GM21526 (cell line): ENCODE results near the gene AOC2.
"Not testable (repeated sequence)": the region's sequence is repeated elsewhere in the genome, so short reads cannot be mapped to it uniquely, and the experiment has no call there.

Source experiments
- ATAC-seq: cut with Tn5 transposase; IDR thresholded peaks from one replicate; pipeline ENCODE4 v1.9.1; 2021; ENCODE audit warnings: moderate library complexity; ENCODE audit not compliant: unreplicated experiment, low FRiP score

The AOC2 gene

DNA sequence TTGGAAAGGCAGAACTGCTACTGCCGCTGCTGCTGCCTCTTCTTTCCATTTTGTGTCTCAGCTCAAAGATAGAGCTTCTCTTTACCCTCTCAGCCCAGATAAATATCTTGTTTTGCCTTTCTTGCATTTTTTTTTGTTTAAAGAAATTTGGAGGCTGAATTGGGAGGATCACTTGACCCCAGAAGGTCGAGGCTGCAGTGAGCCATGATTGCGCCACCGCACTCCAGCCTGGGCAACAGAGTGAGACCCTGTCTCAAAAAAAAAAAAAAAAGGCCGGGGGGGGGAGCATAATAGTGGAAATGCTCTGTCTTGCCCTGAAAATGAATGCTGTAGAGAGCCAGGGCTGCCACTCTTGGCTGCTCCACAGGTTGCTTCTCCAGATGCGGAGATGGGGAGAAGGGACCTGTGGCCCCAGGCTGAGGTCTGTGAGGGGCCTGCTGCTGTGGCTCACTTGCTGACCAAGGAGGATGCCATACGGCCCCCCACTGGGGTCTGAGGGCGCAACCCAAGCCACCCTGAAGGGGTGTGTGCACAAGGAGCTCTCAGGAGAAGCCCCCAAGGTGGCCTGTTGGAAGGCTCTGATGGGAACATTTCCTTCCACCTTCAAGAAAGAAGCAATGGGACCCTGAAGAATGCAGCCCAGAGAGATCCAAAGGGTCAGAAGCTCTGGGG lies 34.7 kb downstream of the AOC2 start:
- no peak for ATAC-seq

DNA sequence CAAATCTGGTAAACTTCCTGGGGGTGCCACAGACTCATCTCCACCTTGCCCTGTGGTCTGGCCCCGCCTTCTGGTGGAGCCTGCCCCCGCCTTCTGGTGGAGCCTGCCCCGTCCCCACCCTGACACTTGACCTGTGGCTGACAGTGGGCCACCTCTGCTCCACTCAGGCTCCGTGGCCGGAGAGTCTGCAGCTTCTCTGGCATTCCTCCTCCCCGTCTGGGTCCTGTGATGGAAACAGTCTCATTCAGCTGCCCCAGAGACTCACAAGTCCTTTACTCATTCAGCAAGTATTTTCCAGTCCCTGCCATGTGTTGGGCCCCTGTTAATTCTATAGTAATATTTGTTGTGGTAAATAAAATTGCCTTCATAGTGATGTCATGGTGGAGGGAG lies 35.2 kb downstream of the AOC2 start:
- ATAC-seq: no peak

DNA sequence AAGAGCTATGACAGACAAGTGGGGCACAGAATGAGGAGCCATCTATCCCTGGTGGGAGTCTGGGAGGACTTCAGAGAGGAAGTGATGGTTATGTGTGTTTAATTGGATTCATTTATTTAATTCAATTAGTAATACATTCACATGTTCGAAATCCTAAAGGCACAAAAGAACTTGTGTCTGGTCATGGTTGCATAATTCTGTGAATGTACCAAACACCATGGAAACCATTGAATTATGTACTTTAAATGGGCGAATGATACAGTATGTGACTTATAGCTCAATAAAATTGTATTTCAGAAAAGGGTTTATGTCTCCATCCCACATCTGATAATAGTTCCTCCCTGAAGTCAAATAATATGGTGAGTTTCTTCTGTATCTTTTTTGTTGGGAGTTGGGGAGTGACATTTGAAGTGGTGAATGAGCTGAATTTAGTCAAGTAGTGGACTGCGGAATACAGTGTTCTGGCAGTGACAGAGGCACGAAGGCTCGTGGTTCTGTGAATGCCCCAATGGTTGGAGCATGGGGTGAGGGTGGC lies 36.5 kb downstream of the AOC2 start:
- no peak for ATAC-seq

DNA sequence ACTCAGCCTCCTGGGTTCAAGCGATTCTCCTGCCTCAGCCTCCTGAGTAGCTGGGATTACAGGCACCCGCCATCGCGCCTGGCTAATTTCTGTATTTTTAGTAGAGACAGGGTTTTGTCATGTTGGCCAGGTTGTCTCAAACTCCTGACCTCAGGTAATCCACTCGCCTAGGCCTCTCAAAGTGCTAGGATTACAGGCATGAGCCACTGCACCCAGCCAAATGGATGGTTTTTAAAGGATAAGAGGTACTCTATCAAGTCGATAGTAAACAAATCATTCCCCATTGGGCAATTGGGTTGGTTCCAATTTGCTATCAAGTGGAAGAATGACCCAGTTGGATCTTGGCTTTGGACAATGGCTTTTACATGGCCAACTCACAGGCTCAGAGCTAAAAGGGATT lies 37.3 kb downstream of the AOC2 start:
- not testable (repeated sequence) for ATAC-seq

DNA sequence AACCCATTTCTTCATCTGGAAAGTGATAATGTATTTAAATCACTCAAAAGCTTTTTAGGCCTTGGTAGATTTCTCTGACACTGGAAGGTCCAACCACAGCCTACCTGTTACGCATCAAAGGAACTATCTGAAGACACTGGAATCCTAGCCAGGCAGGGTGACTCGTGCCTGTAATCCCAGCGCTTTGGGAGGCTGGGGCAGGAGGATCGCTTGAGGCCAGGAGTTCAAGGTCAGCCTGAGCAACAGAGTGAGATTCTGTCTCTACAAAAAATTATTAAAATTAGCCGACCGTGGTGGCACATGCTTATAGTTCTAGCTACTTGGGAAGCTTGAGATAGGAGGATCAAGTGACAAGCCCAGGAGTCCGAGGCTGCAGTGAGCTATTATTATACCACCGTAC lies 37.8 kb downstream of the AOC2 start:
- ATAC-seq: no peak

DNA sequence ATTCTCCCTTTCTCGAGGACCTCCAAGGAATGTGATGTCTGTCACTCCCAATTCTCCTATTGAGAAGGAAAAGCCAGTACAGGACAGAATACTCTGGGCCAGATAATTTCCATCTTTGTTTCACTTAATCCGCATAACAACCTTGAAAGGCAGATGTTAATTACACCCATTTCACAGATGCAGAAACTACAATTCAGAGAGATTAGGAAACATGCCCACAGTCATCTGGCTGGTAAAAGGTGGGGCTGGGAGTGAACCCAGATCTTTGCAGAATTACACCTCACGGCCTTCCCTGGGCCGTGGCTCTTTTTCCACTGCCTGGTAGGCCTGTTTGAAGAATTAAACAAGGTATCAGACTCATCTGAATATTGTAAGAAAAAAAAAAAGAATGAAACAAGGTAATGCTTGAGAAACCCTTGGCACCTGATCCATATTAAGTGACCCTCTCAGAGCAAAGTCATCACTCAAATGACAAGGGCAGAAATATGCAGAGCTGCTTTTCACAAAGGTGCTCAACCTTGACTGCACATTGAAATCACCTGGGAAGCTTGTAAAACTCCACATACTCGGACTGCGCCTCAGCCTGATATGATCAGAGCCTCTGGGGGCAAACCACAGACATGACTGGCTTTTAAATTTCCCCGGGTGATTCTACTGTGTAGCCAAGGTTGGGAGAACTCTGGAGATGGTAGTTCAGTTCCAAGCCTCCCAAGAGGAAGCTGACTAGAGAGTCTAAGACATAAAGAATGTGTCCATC lies 39.6 kb downstream of the AOC2 start:
- ATAC-seq: no peak

DNA sequence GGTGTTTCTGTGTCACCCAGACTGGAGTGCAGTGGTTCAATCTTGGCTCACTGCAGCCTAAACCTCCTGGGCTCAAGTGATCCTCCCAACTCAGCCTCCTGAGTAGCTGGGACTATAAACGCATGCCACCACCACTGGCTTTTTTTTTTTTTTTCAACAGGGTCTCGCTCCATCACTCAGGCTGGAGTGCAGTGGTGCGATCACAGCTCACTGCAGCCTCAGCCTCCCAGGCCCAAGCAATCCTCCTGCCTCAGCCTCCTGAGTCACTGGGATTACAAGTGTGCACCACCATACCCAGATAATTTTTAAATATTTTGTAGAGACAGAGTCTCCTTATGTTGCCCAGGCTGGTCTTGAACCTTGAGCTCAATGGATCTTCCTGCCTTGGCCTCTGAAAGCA lies 41.4 kb downstream of the AOC2 start:
- not testable (repeated sequence) for ATAC-seq

DNA sequence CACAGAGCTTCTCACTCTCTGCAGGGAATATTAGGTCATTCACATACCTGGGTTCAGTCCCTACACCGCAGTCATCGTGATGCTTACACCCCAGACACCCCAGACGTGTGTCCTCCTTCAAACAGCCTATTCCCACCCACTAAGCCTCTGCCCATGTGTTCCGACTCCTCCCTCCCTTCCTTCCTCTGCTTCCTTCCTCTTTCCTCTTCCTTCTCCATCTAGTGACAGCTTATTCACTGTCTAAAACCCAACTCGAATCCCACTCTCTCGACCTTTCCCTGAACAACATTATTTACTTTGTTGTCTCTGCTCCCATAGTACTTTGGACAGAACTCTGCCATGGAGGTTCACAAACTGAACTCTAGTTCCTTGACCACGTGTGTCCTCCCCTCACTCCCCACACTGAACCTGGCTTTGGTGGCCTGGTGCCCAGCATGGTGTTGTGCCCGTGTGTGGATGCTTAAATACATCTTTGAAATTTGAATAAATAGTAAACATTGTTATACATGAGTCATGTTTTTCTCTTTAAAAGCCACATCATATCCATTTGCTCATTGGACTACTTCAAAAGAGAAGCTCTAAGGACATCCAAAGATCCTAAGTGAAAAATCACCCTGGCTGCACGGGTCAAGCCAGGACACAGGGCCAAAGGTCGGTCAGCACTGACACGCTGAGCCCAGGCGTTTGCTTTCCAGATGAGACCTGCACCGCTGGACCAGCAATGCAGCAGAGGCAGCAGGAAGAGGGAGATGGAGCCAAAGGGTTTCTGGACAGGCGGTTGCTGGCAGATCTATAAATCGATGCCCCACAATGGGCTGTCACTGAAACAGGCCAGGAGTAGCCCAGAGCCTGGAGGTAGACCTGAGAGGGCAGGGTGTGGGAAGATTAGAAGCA lies 42.1 kb downstream of the AOC2 start:
- ATAC-seq: no peak

DNA sequence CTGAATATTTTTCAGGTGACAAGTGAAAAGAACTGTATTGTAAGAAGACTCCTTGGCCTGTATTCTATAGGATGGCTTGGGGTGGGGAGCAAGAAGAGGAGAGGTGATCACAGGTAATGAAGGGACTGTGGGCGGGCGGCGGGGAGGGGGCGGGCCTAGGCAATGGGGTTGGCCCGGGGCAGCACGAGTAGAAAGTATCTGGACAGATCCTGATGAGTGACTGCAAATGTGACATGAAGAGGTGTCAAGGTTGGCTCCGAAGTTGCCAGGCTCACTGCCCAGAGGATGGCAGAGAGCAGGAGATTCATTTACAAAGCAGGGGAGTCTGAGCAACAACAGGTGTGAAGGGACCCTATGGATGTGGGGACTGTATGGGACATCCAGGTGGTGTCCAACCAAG lies 45.4 kb downstream of the AOC2 start:
- no peak for ATAC-seq

DNA sequence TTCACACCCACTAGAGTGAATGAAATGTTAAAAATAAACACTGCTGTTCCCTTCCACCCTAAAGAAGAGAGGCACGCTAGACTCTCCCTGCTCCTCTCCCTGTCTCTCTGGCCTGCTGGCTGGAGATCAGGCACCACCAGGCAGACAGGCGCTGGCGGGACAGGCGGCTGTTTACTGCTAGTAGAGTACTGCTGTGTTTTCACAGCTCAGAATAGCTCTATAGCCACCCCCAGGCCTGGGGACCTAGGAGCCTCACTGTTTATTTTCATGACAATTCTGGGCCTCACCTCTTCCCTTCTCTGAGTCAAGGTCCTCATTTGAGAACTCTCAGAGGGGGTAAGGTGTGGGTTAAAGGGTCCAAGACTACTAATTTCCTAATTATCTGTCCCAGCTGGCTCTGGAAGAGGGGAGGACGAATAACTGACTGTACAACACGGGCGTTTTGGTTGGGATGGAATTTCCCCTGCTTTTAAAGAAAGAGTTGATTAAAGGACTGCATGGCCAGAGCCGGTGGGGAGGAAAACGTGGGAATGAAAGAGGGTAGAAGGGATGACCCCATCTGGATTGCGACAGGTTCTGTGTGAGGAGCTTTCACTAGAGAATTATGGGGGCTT lies 47.3 kb downstream of the AOC2 start:
- ATAC-seq: no peak

DNA sequence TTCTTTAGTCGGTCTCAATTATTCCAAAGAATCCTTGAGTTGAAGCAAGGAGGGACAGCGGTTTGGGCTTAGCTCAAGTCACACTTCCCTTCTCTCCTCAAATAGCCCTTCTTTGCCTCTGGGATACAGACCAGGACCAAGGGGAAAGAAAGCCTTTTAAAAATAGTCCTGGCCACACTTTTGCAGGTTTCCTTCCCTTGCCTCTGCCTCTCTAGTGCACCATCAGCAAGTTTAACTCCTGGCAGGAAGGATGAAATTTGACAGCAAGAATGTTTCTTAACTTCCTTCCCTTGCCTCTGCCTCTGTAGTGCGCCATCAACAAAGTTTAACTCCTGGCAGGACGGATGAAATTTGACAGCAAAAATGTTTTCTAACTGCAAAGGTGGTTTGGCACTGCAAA lies 49.0 kb downstream of the AOC2 start:
- no peak for ATAC-seq

DNA sequence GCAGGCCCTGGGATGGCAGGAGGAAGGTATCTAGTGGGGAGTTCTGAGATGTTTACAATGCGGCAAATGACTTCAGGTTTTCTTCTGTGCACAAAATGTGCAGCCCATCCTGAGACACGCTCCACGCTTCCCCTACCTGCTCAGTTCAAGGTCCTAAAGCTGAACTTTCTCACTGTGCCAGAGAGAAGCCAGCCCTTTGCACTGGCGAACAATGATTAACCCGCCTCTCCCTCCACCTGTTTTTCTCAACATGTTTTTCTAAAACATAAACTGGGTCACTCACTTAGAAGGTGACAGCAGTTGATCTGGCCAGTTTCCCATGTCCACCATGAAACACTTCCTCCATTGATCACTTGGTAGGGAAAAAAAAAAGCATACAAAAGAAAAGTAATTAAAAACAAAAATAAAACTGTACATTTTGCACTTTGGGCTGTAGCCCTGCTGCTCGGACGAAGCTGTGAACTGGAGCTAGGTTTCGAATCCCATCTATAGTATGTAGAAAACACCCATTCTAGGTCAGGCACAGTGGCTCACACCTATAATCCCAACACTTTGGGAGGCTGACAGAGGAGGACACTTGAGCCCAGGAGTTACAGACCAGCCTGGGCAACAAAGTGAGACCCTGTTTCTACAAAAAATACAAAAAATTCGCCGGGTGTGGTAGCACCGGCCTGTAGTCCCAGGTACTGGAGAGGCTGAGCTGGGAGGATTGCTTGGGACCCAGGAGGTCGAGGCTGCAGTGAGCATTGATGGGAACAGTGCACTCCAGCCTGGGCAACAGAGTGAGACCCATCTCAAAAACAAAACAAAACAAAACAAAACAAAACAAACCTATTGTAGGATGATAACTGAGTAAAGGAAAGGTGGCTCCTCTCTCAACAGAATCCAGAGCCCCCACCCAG lies 50.2 kb downstream of the AOC2 start:
- no peak for ATAC-seq

DNA sequence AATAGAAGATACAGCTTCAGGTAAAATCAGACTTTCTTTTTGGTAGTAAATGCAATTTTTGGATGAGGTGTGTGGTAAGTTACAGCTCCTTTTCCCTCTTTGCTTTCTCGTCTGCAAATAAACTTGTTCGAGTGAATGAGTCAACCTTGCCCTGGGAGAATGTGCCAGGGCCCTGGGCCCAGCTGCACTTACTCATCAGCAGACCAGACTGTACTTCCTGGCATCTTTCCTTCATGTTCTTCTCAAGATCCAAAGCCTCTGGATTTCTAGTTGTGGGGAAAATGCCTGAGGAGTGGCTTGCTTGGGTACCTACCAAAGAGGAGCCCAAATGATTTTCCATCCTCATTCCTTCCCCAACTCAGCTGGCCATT lies 50.8 kb downstream of the AOC2 start:
- no peak for ATAC-seq

DNA sequence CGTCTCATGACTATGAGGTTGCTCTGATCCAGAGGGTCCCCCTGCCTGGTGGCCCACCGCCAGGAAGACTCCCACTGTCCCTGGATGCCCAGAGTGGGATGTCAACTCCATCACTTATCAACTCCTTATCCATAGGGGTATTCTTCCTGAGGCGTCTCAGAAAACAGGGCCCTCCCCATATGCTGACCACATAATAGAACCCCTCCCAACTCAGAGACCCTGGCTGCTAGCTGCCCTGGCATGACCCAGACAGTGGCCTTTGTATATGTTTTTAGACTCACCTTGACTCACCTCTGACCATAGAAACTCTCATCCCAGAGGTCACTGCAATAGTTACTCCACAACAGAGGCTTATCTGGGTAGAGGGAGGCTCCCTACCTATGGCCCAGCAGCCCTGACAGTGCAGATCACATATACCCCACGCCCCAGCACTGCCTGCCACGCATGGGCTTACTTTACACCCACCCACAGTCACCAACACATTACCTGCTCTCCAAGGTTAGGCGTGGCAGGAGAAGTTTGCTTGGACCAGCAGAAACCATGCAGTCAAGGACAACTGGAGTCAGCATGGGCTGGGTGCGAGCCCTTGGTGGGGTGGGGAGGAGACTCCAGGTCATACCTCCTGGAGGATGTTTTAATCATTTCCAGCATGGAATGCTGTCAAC lies 53.9 kb downstream of the AOC2 start:
- no peak for ATAC-seq

DNA sequence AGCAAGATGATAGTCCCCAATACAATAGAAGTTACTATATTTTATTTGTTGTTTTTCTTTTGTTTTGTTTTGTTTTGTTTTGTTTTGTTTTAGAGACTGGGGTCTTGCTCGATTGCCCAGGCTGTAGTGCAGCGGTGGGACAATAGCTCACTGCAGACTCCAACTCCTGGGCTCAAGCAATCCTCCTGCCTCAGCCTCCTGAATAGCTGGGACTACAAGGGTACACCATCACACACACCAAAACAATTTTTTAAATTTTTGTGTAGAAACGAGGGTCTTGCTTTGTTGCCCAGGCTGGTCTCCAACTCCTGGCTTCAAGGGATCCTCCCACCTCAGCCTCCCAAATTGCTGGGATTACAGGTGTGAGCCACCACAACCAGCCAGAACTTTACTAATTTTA lies 55.6 kb downstream of the AOC2 start:
- ATAC-seq: not testable (repeated sequence)
